Endothelial cell of umbilical vein (primary cell): ENCODE measurements around the gene ASB13. TPM values are rescaled to one million over a fixed set of nuclear protein-coding genes. Genes with fewer than 3 reads are reported as not detected.

Experiments used
- BruUV-seq: library from RNA; stranded (reverse); fragments of 400-500 nt; replicated peaks from 2 replicates; lab custom pipeline; 2021; lab: Mats Ljungman, UMichigan
- CTCF ChIA-PET: fragments of 300-600, 350-600 bp; sonication (Branson Sonifier 250); formaldehyde crosslinking; loops from one replicate; lab custom pipeline; 2021; ENCODE audit warnings: antibody characterized with exemption, inconsistent platforms; lab: Charles Lee
- POLR2A ChIA-PET: fragments of 300-600, 350-600 bp; sonication (Branson Sonifier 250); formaldehyde crosslinking; loops from one replicate; lab custom pipeline; 2021; ENCODE audit warnings: antibody characterized with exemption, inconsistent platforms; lab: Charles Lee
- DNase-seq: peaks from one replicate; pipeline ENCODE4 v3.0.0-alpha.2; 2011; ENCODE audit warnings: low read depth, low spot score
- FAIRE-seq: peaks from 2 replicates; lab custom pipeline; 2011; peaks lifted over from hg19 to GRCh38; lab: Jason Lieb, UNC
- H2AFZ ChIP-seq: 2 replicates; pipeline ENCODE4 v1.6.0; 2012; ENCODE audit warnings: low read depth, low read length, control low read depth, inconsistent platforms
- H3K27ac ChIP-seq: 2 replicates; pipeline ENCODE4 v1.5.1; 2011; ENCODE audit warnings: low read depth, mild to moderate bottlenecking, control low read depth, low read length, moderate library complexity; ENCODE audit not compliant: insufficient read depth
- H3K27me3 ChIP-seq, 2 experiments: 2 replicates each; pipeline versions ENCODE4 v1.6.0 to v1.6.1; 2011; ENCODE audit warnings: low read length in 2 of 2, mixed read lengths in 1 of 2; ENCODE audit not compliant: control insufficient read depth in 2 of 2, insufficient read depth in 2 of 2
- H3K36me3 ChIP-seq, 2 experiments: 2 replicates in 1 of 2; 3 replicates in 1 of 2; pipeline ENCODE4 v1.5.1; 2011; ENCODE audit warnings: low read length in 2 of 2, mild to moderate bottlenecking in 1 of 2, moderate library complexity in 1 of 2; ENCODE audit not compliant: control insufficient read depth in 2 of 2, insufficient read depth in 2 of 2; ENCODE audit errors: extremely low read depth in 1 of 2
- H3K4me1 ChIP-seq: 3 replicates; pipeline ENCODE4 v1.5.1; 2011; ENCODE audit warnings: mild to moderate bottlenecking, low read length; ENCODE audit not compliant: control insufficient read depth, insufficient read depth; ENCODE audit errors: extremely low read depth
- H3K4me2 ChIP-seq: 2 replicates; pipeline ENCODE4 v1.6.1; 2011; ENCODE audit warnings: low read length, control low read depth, mixed read lengths; ENCODE audit not compliant: insufficient read depth
- H3K4me3 ChIP-seq, 3 experiments: fragments of 200-600 bp in 1 of 3; sonication (generic), shearing (Covaris generic) in 1 of 3; replicated peaks in 1 of 3; 2 replicates each; pipeline ENCODE4 v1.5.1; 2011 to 2016; ENCODE audit warnings: control low read depth in 3 of 3, low read length in 3 of 3, mild to moderate bottlenecking in 2 of 3, inconsistent platforms in 1 of 3, low read depth in 1 of 3, moderate library complexity in 1 of 3; ENCODE audit not compliant: insufficient read depth in 1 of 3
- H3K79me2 ChIP-seq: 2 replicates; pipeline ENCODE4 v1.6.0; 2012; ENCODE audit warnings: low read length, inconsistent platforms; ENCODE audit not compliant: control insufficient read depth, insufficient read depth
- H3K9ac ChIP-seq: replicated peaks from 2 replicates; pipeline ENCODE3; 2011; ENCODE audit warnings: low read length, control low read depth; ENCODE audit not compliant: insufficient read depth; ENCODE audit errors: extremely low read depth
- H3K9me1 ChIP-seq: replicated peaks from 3 replicates; pipeline ENCODE4 v1.6.0; 2011; ENCODE audit warnings: mild to moderate bottlenecking, low read length; ENCODE audit not compliant: control insufficient read depth, insufficient read depth; ENCODE audit errors: extremely low read depth
- H3K9me3 ChIP-seq: replicated peaks from 2 replicates; pipeline ENCODE4 v1.5.1; 2012; ENCODE audit warnings: low read length, inconsistent platforms; ENCODE audit not compliant: control insufficient read depth, insufficient read depth
- H4K20me1 ChIP-seq: replicated peaks from 2 replicates; pipeline ENCODE3; 2011; ENCODE audit warnings: mild to moderate bottlenecking, low read length; ENCODE audit not compliant: control insufficient read depth, insufficient read depth; ENCODE audit errors: extremely low read depth
- EZH2 ChIP-seq: IDR thresholded peaks from 2 replicates; pipeline ENCODE4 v1.6.1; 2012; ENCODE audit warnings: borderline replicate concordance, low read depth, mild to moderate bottlenecking, moderate library complexity, low read length, inconsistent platforms; ENCODE audit not compliant: severe bottlenecking
- FOS ChIP-seq: IDR thresholded peaks from 2 replicates; pipeline ENCODE4 v1.6.1; 2011; ENCODE audit warnings: mild to moderate bottlenecking, low read length, moderate library complexity, borderline replicate concordance; ENCODE audit not compliant: insufficient read depth
- GATA2 ChIP-seq: IDR thresholded peaks from 2 replicates; pipeline ENCODE4 v1.7.0; 2011; ENCODE audit warnings: low read depth, mild to moderate bottlenecking, moderate library complexity, mixed read lengths, low read length; ENCODE audit not compliant: insufficient read length, insufficient read depth
- JUN ChIP-seq: IDR thresholded peaks from 2 replicates; pipeline ENCODE4 v1.6.1; 2011; ENCODE audit warnings: borderline replicate concordance, low read depth; ENCODE audit not compliant: insufficient read length, insufficient read depth
- MYC ChIP-seq: IDR thresholded peaks from one replicate; pipeline ENCODE4 v1.6.1; 2011; ENCODE audit warnings: mild to moderate bottlenecking, low read depth, low read length
- POLR2A ChIP-seq: IDR thresholded peaks from 2 replicates; pipeline ENCODE4 v1.6.1; 2012; ENCODE audit warnings: low read depth, mild to moderate bottlenecking, control low read depth, low read length
- POLR2AphosphoS5 ChIP-seq: IDR thresholded peaks from 2 replicates; pipeline ENCODE4 v1.6.1; 2012; ENCODE audit warnings: low read depth, mild to moderate bottlenecking, control low read depth, low read length, moderate library complexity; ENCODE audit not compliant: insufficient read depth
- dilution Hi-C: fragments of 300-500 bp; cut with MboI; formaldehyde crosslinking; loops from one replicate; pipeline ENCODE4 v1.15.0; 2019; ENCODE audit warnings: low sequenced_read_pairs; ENCODE audit not compliant: extremely low pct_ligation_motif_present
- intact Hi-C: fragments of 100-400 bp; cut with micrococcal nuclease; formaldehyde crosslinking; loops from one replicate; pipeline ENCODE4 v1.10.0; 2022
- polyA plus RNA-seq, 4 experiments: library from polyadenylated mRNA; depleted of rRNA in 3 of 4; stranded (reverse) in 3 of 4; unstranded in 1 of 4; fragments of >200 nt; gene quantifications; 2 replicates each; pipeline versions ENCODE4 v1.2.1 to v1.2.3, GENCODE V29; 2011 to 2012; ENCODE audit warnings: missing spikeins in 1 of 4
- total RNA-seq: library from RNA; stranded (reverse); gene quantifications from 2 replicates; pipeline ENCODE4 v1.2.3, GENCODE V29; 2021
- TF ChIP-seq, protein P1 (sequence below), 2 donors: IDR thresholded peaks; 1 replicate in 1 of 2; 2 replicates in 1 of 2; pipeline ENCODE4 v1.5.1; 2011; ENCODE audit warnings: low read length in 2 of 2, mild to moderate bottlenecking in 2 of 2, moderate library complexity in 2 of 2, control low read depth in 1 of 2, inconsistent platforms in 1 of 2, low read depth in 1 of 2; ENCODE audit not compliant: insufficient read depth in 1 of 2; ENCODE audit errors: extremely low read depth in 1 of 2
- TF ChIP-seq, protein P2 (sequence below): IDR thresholded peaks from 2 replicates; pipeline ENCODE4 v1.6.1; 2011; ENCODE audit not compliant: insufficient read depth, insufficient read length

Gene ASB13
- total and polyA plus RNA-seq, 2 donors (not counting 3 experiments of a cell fraction or from before 2014, with no cell fraction given): 6.3 to 7.3 TPM

DNA sequence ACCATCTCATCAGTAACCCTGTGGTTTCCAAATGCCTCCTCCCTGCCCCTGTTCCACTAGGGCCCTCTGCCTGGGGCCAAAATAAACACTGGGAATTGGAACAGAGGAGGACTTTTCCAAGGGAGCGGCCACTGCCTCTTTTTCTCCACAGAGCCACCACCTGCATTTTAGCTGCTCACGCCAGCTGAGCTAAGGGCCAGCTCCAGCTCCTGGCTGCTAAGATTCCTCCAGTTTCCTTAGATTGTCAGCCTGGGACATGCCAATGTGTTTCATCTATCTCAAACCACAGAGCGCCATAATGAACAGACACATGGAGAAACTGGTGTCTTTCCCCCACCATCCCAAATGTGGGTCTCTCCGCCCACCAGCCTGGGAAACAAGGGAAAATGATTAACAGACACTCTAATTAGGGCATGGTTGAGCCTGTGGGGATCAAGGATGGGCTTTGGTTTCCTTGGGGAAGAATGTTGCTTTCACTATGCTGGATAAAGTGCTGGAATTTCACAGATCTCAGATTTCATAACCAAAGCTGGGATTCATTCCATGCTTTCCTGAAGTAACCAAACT lies 52.2 kb downstream of the ASB13 start:
- Histone ChIP-seq H4K20me1 (no peaks in the 10 kb centered on the region), H2AFZ (no peak overlapping the region), H3K4me1 (no peaks in the 10 kb centered on the region), H3K9me1 (no peaks in the 10 kb centered on the region), H3K27me3 (peaks cover 6 to 10% of the 10 kb centered on the region in 2 experiments), H3K27ac (no peak overlapping the region), H3K79me2 (no peaks in the 10 kb centered on the region), H3K4me3 (no peak overlapping the region), H3K9ac (no peak overlapping the region), H3K9me3 (no peaks in the 10 kb centered on the region), H3K4me2 (no peak overlapping the region), H3K36me3 (no peaks in the 10 kb centered on the region)
- CTCF ChIA-PET: interaction anchor here (1.0 to 3.0 kb wide), 4 partner anchors 9 to 171 kb away, joined by 3 to 10 read pairs (median 4); no protein-coding TSS in a partner anchor
- no peak for FAIRE-seq
- intact Hi-C loops (no loop called here), dilution Hi-C loops (no loop called here)
- BruUV-seq: no TSS peak
- TF ChIP-seq, protein P1, sequence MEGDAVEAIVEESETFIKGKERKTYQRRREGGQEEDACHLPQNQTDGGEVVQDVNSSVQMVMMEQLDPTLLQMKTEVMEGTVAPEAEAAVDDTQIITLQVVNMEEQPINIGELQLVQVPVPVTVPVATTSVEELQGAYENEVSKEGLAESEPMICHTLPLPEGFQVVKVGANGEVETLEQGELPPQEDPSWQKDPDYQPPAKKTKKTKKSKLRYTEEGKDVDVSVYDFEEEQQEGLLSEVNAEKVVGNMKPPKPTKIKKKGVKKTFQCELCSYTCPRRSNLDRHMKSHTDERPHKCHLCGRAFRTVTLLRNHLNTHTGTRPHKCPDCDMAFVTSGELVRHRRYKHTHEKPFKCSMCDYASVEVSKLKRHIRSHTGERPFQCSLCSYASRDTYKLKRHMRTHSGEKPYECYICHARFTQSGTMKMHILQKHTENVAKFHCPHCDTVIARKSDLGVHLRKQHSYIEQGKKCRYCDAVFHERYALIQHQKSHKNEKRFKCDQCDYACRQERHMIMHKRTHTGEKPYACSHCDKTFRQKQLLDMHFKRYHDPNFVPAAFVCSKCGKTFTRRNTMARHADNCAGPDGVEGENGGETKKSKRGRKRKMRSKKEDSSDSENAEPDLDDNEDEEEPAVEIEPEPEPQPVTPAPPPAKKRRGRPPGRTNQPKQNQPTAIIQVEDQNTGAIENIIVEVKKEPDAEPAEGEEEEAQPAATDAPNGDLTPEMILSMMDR (IDR thresholded peaks at IDR 0.05; ENCODE audit: extremely low read depth in 1 of 2, insufficient read depth in 1 of 2, low read depth in 1 of 2, low read length in 2 of 2): no peak
- TF ChIP-seq MYC (no peak), FOS (no peak), GATA2 (no peak), JUN (no peak), EZH2 (no peak), POLR2AphosphoS5 (no peak), POLR2A (no peak)
- TF ChIP-seq, protein P2, sequence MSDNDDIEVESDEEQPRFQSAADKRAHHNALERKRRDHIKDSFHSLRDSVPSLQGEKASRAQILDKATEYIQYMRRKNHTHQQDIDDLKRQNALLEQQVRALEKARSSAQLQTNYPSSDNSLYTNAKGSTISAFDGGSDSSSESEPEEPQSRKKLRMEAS: no peak
- POLR2A ChIA-PET: interaction anchor here (1.7 kb wide), 1 partner anchor 168 kb away, joined by 7 read pairs; no protein-coding TSS in a partner anchor
- no peak for DNase-seq
